ENCODE data around the gene GPR84.

Gene GPR84

DNA sequence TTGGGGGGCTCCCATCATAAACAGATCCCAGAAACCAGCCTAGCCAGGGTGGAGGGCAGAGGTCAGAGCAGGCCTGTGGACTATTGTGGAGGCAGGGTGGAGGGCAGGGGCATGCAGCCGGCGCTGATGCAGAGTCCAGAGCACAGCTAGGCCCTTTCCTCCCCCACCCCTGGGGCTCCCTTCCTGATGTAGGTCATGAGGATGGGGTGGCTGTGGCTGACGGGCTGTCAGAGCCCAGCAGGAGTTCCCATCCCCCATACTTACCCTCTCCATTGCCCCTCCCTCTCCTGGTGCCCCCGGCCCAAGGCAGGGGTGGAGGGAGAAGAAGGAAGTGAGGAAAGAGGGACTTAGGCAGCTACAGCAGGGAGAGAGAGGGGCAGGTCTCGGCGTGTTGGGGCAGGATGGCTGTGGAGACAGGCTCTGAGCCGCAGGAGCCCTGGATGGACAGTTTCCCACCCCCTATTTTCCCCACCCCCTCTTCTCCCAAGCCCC lies 25.9 kb upstream of the GPR84 start:
- H3K4me1 ChIP-seq, result peaks cover 18% of the 10 kb centered on the region
- H3K4me2 ChIP-seq (ENCODE audit: low read length), result peak overlapping the region; percentile 89
- H3K9me3 ChIP-seq (ENCODE audit: control insufficient read depth, low read length), result no peaks in the 10 kb centered on the region
- no peaks in the 10 kb centered on the region for H3K27me3 ChIP-seq (ENCODE audit: control insufficient read depth, insufficient read depth, low read length)
- H3K27ac ChIP-seq, result peak overlapping the region; percentile 8
- H3K4me3 ChIP-seq (ENCODE audit: low read depth, low read length), result peak overlapping the region; percentile 73
- no peaks in the 10 kb centered on the region for H3K79me2 ChIP-seq
- peak overlapping the region; percentile 25 for H2AFZ ChIP-seq
- no peak overlapping the region for H3K9ac ChIP-seq
- TF ChIP-seq, protein P1, sequence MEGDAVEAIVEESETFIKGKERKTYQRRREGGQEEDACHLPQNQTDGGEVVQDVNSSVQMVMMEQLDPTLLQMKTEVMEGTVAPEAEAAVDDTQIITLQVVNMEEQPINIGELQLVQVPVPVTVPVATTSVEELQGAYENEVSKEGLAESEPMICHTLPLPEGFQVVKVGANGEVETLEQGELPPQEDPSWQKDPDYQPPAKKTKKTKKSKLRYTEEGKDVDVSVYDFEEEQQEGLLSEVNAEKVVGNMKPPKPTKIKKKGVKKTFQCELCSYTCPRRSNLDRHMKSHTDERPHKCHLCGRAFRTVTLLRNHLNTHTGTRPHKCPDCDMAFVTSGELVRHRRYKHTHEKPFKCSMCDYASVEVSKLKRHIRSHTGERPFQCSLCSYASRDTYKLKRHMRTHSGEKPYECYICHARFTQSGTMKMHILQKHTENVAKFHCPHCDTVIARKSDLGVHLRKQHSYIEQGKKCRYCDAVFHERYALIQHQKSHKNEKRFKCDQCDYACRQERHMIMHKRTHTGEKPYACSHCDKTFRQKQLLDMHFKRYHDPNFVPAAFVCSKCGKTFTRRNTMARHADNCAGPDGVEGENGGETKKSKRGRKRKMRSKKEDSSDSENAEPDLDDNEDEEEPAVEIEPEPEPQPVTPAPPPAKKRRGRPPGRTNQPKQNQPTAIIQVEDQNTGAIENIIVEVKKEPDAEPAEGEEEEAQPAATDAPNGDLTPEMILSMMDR (IDR thresholded peaks at IDR 0.05), result no peak
- no peaks in the 10 kb centered on the region for H3K36me3 ChIP-seq (ENCODE audit: control insufficient read depth, insufficient read depth, low read length)

DNA sequence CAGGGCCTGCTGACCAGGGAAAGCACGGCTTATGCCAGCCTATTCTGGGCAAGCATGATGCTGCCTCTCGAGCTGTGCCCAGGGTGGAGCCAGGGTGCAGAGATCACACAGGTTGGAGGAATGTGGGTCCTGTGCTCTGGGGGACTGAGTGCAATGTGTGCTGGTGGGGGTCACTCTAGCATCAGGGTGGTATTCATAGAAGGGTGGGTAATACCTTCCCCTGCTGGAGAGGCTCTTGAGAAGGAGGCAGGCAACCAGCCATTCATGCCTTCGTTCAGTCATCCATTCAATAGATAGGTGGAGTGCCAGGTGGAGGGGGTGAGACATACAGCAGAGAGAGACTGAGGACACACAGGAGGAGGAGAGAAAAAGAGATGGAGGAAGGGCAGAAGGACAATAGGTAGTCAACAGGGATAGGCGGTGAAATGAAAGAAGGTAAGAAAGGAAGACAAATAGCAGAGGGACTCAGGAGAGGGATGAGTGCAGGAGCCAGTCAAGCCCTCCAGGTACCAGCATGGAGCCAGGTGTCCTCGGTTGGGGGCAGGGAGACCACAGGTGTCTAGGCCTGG lies 25.4 kb upstream of the GPR84 start:
- Histone ChIP-seq H3K36me3 (ENCODE audit: control insufficient read depth, insufficient read depth, low read length) (no peaks in the 10 kb centered on the region), H3K4me3 (ENCODE audit: low read depth, low read length) (no peak overlapping the region), H3K27ac (peak overlapping the region; percentile 8), H3K27me3 (ENCODE audit: control insufficient read depth, insufficient read depth, low read length) (no peaks in the 10 kb centered on the region), H2AFZ (no peak overlapping the region), H3K9ac (no peak overlapping the region), H3K4me1 (peaks cover 18% of the 10 kb centered on the region), H3K4me2 (ENCODE audit: low read length) (peak overlapping the region; percentile 89), H3K9me3 (ENCODE audit: control insufficient read depth, low read length) (no peaks in the 10 kb centered on the region), H3K79me2 (no peaks in the 10 kb centered on the region)
- TF ChIP-seq, protein P1 (IDR thresholded peaks at IDR 0.05), result no peak

DNA sequence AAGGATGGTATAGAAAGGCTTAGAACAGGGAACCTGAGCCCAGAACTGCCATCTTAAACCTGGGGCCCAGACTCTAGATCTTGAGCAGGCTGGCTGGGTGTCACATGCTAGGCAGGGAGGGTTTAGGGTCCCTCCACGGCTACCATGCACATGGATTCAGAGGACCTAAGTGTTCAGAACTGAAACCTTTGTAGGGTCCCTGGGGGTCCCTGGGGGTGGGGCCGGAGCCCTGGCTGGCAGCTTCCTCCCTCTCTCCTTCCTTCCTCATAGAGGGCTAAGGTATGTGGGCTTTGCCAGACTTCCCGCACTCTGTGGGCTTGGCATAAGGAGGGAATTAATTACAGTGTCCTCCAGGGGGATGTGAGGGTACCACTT lies 24.8 kb upstream of the GPR84 start:
- Histone ChIP-seq H3K79me2 (no peaks in the 10 kb centered on the region), H3K4me3 (ENCODE audit: low read depth, low read length) (no peak overlapping the region), H3K9ac (no peak overlapping the region), H3K36me3 (ENCODE audit: control insufficient read depth, insufficient read depth, low read length) (no peaks in the 10 kb centered on the region), H3K27ac (no peak overlapping the region), H3K4me1 (peaks cover 18% of the 10 kb centered on the region), H3K27me3 (ENCODE audit: control insufficient read depth, insufficient read depth, low read length) (no peaks in the 10 kb centered on the region), H3K9me3 (ENCODE audit: control insufficient read depth, low read length) (no peaks in the 10 kb centered on the region), H2AFZ (no peak overlapping the region), H3K4me2 (ENCODE audit: low read length) (no peak overlapping the region)
- TF ChIP-seq, protein P1 (IDR thresholded peaks at IDR 0.05), result no peak

DNA sequence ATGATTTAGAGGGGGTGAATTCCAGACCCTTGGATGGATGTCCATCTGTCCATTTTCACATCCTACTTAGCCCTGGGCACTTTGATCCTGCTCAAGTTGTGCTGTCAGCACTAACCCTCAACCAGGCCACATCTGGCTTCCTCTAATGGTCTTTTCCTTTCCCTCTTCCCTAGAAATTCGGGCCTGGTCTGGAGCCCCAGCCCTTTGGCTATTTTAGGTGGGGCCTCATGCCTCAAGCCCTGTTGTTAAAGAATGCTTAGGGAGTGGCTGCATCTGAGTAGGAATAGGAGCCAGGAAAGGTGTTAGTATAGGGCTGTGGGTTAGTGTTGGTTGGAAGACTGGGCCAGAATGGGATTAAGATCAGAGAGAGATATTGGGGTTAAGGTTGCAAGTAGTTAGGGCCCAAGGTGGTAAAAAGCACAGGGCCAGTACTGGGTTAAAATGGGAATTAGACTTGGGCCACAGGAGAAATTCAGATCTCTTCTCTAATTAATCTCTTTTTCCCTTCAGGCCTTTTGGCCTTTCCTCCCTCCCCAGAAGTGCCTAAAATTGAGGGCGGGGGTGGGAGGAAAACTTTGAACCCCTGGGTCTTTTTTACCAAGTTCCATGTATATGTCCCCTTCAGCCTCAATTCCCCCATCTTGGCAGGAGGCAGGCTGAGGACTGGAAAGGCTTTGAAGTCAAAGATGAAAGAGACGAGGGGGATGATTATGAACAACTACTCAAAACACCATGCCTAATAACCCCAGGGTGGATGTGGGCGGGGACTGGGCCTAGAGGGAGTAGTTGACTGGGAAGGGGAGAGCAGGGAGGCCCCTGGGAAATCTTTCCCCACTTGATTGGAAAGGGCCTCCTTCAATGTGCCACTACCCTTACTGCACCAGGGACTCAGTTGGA lies 24.2 kb upstream of the GPR84 start:
- H3K27ac ChIP-seq, result peak overlapping the region; percentile 73
- H3K36me3 ChIP-seq (ENCODE audit: control insufficient read depth, insufficient read depth, low read length), result no peaks in the 10 kb centered on the region
- no peaks in the 10 kb centered on the region for H3K79me2 ChIP-seq
- no peaks in the 10 kb centered on the region for H3K27me3 ChIP-seq (ENCODE audit: control insufficient read depth, insufficient read depth, low read length)
- H2AFZ ChIP-seq, result peak overlapping the region; percentile 34
- H3K9me3 ChIP-seq (ENCODE audit: control insufficient read depth, low read length), result no peaks in the 10 kb centered on the region
- TF ChIP-seq, protein P1 (IDR thresholded peaks at IDR 0.05), result no peak
- peaks cover 18% of the 10 kb centered on the region for H3K4me1 ChIP-seq
- no peak overlapping the region for H3K4me2 ChIP-seq (ENCODE audit: low read length)
- H3K9ac ChIP-seq, result no peak overlapping the region
- no peak overlapping the region for H3K4me3 ChIP-seq (ENCODE audit: low read depth, low read length)
